Activated T-cell treated with anti-CD3 and anti-CD28 coated beads for 24 hours (primary cell): ENCODE data around the gene ADCY3.
"Not testable (repeated sequence)": the region's sequence is repeated elsewhere in the genome, so short reads cannot be mapped to it uniquely, and the experiment has no call there.

Experiments used
- DNase-seq: peaks from one replicate; pipeline ENCODE4 v3.0.0-alpha.2; 2020; ENCODE audit warnings: low read depth

ADCY3 gene

DNA sequence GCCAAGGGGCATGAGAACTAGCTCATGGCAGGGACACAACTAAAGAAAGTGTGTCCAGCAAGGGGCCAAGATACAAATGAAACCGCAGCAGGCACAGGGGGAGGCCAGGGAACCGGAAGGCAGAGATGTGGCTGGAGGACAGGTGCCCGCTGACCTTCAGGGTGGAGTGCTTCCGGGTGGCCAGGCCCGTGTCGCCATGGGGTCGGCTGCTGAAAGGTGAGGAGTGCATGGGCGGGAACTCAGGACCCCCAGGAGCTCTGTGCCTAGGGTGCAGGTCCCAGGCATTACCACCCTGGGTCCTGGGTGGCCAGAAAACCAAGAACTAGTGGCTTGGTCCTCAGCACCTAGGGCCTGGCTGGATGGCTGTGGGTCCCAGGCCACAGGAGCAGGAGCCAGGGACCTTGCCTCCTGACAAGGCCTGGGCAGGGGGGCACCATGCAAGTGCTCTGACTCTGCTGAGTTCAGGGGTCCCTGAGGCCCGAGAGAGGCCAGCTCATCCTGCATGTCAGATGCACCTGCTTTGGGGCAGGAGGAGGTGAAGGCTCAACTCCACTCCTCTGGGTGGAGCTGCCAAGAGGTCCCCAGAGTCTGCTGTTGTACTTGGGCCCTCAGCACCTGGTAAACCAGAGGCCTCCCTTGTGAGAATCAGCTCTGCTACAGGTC, 75.9 kb downstream of the ADCY3 start:
- no peak for DNase-seq

GRCh38 chr2:24843330-24843860, 76.6 kb downstream of the ADCY3 start:
- DNase-seq: no peak

DNA sequence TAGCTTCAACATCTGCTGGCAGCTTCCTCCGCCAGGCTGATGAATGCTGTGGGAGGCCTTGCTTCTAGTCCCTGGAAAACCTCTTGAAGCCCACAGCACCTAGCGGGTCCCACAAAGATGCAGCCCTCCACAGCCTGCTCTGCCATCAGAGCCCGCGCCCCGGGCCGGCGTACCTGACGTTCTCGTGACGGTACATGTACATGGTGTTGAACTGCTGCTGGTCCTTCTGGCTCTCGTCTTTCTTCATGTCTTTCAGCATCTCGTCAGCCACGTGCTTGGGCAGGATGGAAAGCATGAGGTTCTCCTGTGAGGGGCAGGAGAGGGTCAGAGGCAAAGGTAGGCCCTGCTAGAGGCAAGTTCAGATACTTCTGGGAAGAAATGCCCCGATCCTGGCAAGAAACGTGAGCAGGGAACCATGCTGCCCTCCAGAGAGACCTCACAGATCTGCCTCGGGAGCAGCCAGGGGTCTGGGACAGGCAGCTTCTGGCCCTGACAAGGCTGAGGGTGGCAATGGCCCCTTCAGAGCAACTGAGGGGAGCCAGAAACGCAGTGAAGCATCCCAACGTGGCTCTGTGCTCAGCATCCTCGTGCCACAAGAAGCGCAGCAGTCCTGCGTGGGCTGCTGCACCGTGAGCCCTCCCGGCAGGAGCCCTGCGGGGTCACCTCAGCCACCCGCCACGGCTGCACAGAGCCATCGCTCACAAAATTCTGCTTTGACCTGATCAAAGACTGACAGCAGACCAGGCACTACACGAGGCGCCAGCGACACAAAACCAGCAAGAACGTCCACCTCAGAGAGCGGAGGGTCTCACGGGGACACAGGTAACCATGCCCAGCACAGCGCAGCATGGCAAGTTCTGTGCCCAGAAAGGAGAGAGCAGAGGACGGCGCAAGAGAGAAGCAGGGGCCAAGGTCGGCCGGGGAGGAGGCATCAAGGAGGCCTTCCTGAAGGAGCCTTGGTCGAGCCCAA, 77.7 kb downstream of the ADCY3 start:
- DNase-seq: no peak

DNA sequence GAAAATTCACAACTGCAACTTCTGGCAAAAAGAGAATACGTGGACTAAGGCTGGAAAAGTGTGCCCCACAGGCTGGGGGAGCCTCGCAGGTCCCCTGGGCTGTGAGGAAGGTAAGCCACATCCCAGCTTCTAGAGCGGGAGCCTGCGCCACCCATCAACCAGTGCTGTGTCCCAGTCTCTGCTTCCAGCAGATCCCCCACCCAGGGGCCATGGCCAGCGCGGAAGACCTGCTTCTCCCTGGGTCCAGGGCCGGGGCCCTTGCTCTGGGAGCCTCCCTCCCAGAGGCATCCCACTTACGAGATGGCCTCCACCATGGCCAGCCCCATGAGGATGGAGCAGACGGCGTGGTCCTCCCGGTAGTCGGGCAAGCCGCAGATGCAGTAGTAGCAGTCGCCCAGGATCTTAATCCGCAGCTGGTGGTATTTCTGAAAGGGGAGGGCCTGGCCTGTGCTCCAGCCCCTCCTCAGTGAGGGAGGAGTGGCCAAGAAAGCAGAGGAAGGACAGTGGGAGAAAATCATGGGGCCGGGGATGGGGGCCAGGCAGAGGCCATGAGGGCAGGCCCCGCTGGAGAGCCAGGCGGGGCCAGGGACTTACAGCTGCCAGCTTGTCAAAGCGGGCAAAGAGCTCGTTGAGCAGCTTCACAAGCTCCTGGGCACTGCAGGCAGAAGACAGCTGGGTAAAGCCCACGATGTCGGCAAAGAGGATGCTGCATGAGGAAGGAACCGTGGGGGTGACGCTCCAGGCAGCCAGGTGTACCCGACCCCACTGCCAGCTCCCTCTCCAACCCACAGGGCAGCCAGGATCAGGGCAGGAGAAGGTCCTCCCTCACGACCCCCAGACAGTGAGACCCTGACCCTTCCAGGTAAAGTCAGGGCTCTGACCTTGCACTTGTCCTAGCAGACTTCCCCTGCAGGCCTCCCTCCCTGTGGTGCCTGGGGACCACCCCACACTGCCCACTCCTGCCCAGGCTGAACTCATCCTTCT, 78.8 kb downstream of the ADCY3 start:
- no peak for DNase-seq

- no peak for DNase-seq
These were observed 79.7 kb downstream of the ADCY3 start for GRCh38 chr2:24840164-24840869.

DNA sequence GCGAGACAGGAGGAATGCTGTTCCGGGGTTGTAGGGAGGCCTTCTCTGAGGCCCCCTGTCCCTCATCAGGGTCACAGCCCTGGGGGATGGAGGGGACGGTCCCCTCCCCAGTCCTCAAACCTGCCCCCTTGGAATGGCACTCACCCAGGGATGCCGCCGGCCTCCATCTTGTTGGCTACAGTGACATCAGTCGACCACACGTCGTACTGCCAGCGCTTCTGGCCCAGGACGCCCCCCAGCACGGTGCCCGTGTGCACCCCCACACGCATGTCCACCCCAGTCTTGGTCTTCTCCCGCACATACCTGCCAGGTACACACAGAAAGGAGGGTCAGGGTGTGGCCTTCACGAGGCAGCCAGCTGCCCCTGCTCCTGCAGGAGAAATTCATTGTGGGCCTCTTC, 80.3 kb downstream of the ADCY3 start:
- DNase-seq: no peak

DNA sequence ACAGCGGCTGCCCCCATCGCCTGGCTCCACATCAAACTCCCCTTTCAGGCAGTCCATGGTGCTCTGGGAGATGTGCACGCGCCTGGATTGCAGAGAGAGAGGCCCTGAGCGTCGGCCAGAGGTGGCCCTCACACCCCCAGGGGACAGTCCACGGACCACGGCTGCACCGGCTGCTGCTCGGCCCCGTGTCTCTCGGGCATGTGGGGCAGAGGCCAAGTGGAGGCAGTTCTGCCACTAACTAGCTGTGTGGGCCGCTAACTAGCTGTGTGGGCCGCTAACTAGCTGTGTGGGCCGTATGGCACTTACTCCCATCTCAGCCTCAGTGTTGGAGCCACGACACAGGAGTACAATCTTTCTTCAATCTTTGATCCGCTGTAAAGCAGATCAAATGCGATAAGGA, 81.5 kb downstream of the ADCY3 start:
- no peak for DNase-seq

GRCh38 chr2:24837996-24838513, 82.0 kb downstream of the ADCY3 start:
- DNase-seq: no peak

- no peak for DNase-seq
These were observed 83.3 kb downstream of the ADCY3 start for GRCh38 chr2:24836706-24837105.

DNA sequence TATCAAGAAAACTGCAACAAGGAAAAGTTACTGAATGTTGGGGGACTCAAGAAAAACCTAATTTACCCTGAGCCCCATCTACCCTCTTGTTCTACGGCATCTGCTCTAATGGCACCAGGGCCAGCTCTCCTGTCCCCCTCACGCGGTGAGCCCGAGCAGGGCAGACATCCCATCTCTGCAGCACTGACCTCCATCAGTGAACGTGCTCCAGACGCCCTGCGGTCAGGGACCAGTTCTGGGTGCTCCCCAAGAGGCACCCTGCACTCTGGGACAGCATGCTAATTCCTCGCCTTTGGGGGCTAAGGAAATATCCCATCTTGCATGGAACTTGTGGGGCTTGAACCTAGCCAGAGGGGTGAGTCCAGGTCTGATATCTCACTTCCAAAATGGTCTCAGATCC, 83.8 kb downstream of the ADCY3 start:
- no peak for DNase-seq

DNA sequence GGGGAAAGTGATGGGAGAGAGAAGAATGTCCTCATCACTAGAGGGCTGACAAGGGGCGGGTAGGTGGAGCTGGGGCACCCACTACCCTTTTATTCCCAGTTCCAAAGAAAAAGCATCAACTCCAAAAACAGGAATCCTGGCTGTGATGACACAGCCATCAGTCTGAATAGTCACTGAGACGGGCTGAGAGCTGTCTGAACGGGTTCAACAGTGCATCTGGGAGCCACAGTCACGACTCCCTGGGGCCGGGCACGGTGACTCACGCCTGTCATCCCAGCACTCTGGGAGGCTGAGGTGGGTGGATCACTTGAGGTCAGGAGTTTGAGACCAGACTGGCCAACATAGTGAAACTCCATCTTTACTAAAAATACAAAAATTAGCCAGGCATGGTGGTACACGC, 84.6 kb downstream of the ADCY3 start:
- DNase-seq: not testable (repeated sequence)

- DNase-seq: no peak
These were observed 85.2 kb downstream of the ADCY3 start for GRCh38 chr2:24834733-24835395.

DNA sequence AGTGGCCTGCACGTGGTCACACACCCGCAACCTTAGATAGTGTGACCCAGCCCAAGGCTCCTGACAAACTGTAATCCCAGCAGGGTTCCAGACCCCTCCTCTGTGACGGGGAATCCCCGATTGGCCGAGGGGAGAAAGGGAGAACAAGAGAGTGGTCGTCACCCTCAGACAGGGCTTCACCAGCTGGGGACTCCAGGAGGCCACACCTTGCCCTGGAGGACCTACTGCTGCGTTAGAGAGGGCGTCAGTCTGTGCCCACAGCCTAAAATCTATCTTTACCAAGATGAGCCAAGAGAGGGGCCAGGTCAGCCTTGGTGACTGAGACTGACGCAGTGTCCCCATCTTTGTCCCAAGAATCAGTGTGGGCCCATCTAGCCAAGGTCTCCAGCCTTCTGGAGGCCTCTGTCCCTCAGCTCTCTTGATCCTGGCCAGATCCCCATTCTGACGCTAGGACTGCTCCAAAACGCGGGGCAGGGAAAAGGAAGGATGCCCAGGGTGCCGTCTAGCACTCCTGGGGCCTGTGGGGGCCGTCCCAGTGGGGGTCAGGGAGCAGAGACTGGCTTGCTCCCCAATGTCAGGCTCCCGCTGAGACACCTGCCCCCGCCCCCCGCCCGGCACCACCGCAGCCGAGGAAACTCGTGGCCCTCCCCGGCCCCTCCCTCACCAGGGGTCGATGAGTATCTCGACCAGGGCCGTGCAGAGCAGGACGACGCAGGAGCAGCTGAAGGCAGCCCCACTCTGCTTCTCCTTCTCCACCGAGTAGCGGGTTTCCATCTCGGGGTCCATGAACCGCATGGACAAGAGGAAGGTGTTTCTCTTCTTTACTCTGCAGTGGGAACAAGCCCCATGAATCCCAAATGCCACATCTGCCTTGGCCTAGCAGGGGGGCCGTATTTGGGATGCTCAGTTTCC, 86.0 kb downstream of the ADCY3 start:
- no peak for DNase-seq

DNA sequence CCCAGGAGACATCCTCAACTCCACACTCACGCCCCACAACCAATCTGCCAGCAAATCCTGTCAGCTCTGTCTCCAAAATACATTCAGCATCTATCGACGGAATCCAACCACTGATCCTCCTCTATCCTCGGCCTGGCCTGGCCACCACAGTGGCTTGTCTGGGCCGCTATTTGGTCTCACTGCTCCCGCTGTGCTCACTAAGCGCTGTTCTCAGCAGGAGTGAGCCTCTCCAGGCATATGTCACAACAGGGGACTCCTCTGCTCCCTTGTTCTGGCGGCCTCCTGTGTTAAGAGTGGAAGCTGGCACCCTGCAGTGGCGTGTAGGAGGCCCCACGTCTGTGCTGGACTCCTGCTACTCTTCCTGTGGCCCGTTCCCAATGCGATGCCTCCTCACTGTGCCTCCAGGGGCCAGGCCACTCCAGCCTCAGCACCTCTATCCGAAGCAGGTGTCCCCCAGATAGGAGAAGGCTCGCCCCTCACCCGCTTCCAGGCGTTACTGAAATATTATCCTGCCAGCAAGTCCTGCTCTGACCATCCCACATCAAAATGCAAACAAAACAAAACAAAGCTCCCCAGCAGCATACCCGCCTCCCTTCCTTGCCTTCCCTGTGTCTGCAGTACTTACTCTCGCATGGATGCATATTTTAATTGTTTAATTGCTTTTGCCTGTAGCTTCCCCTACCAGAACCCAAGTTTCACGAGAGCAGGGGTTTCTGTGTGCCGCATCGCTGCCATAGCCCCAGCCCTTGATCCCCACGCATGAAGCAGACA, 86.9 kb downstream of the ADCY3 start:
- no peak for DNase-seq

DNA sequence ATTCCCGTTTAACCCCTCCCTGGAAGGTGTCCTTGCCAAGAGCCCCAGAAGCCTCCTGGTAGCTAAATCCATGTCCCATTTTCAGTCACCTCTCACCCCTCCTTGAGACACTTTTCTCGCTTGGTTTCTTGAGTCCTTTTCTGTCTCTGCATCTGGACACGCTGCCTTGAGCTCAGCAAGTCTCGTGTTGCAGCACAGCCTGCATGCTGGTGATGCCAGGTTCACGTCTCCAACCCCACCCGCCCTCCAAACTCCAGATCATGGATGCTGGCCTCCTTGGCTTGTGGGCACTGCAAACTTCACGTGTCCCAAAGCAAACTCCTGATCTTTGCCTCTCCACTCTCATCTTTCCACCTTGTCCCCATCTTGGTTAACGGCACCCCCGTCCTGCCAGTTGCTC, 87.5 kb downstream of the ADCY3 start:
- no peak for DNase-seq

- DNase-seq: no peak
These were observed 88.0 kb downstream of the ADCY3 start for GRCh38 chr2:24832073-24832461.

DNA sequence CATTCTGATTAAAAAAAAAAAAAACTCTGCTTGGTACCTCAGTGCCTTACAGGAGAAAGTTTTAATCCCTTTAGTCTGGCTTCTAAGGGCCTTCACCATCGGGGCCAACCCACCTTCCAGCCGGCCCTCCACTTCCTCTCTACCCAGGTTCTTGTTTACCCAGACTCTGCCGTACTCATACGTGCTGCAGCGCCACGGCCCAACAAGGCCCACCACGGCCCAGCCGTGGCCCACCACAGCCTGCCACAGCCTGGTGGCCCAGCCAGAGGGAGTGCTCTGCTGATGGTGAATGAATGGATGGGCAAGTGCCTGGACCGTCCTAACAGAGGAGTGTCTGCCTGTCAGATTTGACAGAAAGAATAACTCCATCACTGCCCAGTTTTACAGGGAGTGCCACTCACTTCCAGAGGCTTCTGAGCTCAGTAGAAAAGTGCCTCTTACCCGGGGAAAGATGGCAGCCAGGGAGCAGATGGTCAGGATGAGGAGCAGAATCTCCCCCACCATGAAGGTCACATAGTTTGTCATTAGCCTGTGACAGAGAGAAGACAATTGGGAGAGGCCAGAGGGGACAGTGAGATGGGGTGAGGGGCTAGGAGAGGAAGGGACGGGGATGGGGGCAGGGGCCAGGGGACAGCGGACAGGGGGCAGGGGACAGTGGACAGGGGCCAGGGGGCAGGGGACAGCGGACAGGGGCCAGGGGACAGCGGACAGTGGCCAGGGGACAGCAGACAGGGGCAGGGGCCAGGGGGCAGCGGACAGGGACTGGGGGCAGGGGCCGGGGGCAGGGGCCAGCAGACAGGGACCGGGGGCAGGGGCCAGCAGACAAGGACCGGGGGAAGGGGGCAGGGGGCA, 88.6 kb downstream of the ADCY3 start:
- DNase-seq: no peak

DNA sequence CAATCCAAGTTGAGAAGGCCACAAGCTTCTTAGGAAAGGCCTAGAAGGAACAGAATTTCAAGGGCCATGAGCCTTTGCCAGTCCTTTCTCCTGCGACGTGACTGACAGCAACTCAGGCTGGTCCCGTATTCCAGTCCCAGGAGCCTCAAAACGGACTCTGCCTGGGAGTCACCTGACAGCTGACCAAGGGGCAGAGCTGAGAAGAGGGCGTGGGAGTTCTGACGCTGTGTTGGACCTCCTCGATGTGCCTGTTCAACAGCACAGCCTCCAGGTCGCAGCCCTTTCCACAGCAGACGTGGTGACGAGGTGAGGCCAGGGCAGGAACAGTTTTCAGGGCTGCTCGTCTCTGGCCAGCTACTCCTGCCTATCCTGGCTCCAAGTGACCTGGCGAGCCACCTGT, 89.3 kb downstream of the ADCY3 start:
- no peak for DNase-seq
